HG02973 (cell line): ENCODE data around the gene TICRR.
"Not testable (repeated sequence)": the region's sequence is repeated elsewhere in the genome, so short reads cannot be mapped to it uniquely, and the experiment has no call there.

Experiments
- ATAC-seq: cut with Tn5 transposase; IDR thresholded peaks from one replicate; pipeline ENCODE4 v1.9.1; 2021; ENCODE audit warnings: moderate library complexity; ENCODE audit not compliant: unreplicated experiment

The TICRR gene

GRCh38 chr15:89575146-89575655 lies at the start of gene TICRR:
Gene TICRR, plus strand, starts transcription at chr15:89575469. Its CDS starts 118 bp downstream, at chr15:89575587.
- ATAC-seq = peak; percentile 94

DNA sequence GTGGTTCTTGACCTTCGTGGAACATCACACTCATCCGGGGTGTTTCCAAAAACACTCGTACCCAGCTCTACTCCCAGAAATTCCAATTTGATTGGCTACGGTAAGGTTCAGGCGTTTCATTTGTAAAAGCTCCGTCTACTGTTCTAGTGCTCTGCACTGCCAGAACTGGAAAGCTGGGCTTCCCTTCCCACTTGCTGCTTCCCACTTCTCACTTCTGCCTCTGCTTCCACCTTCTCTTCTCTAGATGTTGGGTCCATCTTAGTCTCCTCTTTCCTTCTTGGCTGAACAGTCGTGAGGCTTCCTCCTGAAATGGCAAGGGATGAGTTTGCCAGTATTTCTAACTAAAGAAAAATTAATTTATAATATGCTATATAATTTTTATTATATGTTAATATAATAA lies 49.1 kb upstream of the TICRR start:
- no peak for ATAC-seq

- ATAC-seq = no peak
Measured at GRCh38 chr15:89526601-89527441, 48.4 kb upstream of the TICRR start.

- no peak for ATAC-seq
Measured at GRCh38 chr15:89528757-89529352, 46.4 kb upstream of the TICRR start.

DNA sequence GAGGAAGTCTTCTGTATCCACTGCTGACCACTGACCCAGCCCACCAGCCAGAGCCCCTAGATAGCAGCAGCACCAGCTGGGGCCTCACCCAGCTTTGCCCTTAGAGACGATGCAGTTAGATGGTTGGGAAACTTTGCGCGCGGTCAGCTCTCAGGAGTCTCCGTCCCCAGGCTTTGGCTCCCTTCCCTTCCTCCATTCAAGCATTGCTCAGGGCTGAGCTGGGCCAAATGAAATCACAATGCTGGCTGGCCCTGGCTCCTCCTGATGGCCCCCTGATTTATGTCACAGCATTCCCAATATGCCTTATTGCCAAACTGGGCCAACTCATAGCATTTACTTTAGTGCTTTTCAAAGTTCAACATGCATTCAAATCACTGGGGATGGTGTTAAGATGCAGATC lies 44.3 kb upstream of the TICRR start:
- no peak for ATAC-seq

DNA sequence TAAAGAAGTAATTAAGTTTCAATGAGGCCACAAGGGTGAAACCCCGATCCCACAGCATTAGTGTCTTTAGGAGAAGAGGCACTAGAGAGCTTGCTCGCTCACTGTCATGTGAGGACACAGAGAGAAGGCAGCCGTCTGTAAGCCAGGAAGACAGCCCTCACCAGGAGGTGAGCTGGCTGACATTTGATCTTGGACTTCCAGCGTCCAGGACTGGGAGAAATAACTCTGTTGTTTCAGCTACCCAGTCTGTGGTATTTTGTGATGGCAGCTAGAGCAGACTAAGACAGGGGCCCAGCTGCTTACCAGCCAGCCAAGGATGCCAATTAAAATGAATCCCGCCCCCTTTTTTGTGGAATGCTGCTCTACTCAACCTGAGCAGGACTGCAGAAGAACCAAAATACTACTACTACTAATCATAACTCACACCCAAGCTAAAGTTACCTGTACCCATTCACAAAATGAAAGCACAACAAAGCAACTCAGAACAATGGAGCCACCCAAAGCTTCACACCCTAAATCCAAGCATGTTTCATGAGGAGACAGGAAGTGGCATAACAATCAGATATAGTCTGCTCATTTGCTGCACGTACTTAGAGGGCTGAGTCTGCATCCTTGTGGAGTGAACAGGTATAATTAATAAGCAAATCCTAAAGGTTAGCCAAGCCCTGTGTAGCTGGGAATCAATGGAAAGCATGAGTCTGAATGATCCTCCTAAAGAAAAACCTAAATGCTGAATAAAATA lies 43.3 kb upstream of the TICRR start:
- ATAC-seq = no peak

GRCh38 chr15:89533861-89534544 lies 41.3 kb upstream of the TICRR start:
- ATAC-seq = no peak

GRCh38 chr15:89539027-89539426 lies 36.2 kb upstream of the TICRR start:
- ATAC-seq = no peak

DNA sequence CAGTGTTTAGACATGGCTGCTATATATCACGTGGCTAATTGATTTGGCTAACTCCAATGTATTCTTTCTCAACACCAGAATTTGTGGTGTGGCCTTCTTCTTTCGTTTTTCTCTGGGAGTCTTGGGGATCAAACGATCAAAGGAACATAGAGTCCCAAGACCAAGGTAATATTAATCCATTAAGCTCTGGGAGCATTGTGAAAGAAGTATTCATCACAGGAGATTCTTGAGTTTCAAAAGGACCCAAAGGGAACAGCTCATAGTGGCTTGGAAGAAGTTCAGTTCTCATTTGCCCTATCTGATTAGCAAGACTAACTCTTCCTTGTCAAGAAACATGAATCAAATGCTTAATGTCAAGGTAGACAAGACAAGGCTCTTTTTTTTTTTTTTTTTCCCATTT lies 32.9 kb upstream of the TICRR start:
- no peak for ATAC-seq

- no peak for ATAC-seq
Measured at GRCh38 chr15:89543389-89543788, 31.9 kb upstream of the TICRR start.

- ATAC-seq = not testable (repeated sequence)
Measured at GRCh38 chr15:89549138-89549537, 26.1 kb upstream of the TICRR start.

- ATAC-seq = no peak
Measured at GRCh38 chr15:89550427-89550826, 24.8 kb upstream of the TICRR start.

DNA sequence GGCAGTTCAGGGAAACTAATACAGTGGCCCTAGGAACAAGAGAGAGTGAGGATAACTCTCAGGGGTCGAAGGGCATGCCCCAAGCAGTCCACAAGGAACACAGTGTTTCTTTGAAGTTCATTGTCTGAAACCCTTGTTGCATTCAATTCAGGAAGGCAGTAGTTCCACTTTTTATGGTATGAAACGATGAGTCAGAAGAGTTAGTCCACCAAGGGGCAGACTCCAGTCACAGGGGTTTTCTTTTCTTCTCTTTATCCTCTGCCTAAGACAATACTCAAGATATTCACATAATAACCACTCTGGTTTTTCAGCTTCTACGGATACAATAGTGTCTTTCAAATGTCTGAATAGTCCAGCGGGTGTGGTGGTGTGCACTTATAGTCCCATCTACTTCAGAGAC lies 23.7 kb upstream of the TICRR start:
- peak; percentile 63 for ATAC-seq

DNA sequence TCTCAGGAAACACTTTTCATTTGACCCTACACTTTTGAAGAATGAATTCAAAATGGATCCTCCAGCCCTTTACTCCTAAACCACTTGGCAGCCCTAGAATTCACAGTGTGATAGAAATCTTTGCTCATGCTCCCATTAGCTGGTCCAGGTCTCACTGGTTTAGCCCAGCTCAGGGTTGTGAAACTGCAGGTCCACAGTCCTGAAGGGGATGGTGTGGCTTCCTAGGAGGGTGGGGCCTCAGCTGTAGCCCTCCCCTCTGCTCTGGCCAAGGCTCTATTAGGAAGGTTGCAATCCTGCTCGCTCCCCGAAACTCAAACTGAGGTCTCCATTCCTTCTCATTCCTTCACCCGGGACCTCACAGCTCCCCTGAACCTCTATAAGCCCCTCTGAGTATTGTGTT lies 21.6 kb upstream of the TICRR start:
- ATAC-seq = no peak

DNA sequence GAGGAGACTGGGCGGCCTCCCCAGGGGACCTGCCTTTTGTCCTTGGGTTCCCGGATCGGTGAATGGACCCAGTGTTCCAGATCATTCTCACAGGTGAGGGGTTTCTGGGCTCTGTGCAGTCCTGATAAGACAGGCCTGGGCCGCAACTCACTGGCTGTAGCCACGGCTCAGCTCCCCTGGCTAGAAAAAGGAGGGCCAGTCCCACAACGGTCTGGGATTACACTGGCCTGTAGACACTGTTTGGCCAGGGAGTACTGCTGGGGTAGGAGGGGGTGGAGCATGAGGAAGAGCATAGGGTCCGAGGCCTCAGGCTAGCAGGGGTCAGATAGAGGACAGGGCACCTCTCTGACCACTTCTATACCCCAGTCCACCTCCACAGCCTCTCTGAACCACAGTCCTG lies 21.0 kb upstream of the TICRR start:
- ATAC-seq = no peak

DNA sequence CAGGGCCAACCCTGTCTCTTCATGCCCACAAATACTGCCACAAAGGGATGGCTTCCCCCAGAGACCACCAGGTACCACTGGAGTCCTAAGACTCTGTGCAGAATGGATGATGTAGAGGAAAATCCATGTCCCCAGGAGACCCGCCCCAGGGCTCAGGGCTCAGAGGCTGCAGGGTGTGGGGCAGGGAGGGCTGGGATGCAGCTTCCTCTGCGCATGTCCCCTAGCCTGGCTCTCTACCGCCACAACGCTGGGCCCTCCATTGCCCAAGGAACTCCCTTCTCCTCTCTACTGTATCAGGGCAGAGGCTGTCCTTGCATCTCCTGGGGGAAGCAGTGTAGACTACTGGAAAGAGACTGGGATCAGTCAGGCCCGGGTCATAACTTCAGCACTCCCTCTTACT lies 19.5 kb upstream of the TICRR start:
- no peak for ATAC-seq

DNA sequence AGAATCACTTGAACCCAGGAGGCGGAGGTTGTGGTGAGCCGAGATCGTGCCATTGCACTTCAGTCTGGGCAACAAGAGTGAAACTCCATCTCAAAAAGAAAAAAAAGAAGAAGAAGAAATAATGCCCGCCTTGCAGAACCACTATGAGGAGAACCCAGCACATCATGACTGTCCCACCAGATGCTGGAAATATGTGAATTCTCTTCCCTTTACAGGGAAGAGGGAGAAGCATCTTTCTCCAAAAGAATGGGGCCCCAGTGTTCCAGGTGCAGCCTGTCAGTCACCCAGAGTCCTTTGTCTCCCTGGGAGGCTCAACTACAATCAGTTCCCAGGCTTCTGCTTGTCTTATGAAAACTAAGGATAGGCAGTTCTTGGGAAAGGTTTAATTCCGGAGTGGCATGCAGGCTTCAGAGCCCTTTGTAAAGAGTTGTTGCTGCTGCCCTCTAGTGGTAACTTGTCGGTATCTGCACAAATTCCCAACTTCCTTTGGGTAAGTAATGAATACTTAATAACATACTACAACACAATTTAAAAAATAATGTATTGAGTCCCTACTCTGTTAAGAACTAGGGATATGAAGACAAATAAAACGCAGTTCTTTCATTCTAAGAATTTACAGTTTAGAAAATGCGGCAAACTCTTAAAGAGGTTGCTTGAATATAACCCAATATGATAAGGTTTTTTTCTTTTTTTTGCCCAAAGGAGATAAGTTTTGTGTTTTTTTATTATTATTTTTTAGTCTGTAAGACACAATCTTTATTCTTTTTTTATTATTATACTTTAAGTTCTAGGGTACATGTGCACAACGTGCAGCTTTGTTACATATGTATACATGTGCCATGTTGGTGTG lies 18.6 kb upstream of the TICRR start:
- ATAC-seq = no peak

DNA sequence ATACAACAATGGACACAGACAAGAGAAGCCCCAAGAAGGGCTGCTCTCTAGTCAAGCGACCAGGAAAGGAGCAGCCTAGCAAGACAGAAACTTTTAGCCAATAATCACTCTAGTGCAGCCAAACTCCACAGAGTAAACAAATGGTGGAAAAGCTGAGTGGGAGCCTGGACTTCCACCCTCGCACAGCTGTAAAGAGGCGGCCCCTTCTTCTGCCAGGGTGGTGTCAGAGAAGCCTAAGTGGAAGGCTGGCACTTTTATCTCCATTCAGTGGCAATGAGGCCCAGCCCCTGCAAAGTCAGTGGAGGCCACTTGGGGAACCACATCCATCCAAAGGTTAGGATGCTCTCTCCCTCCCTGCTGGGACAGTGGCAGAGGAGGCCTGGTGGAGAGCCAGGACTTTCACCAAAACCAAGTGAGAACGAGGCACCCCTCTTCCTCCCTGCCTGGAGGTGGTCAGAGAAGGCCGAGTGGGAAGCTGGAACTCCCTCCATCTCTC lies 15.5 kb upstream of the TICRR start:
- ATAC-seq = no peak

DNA sequence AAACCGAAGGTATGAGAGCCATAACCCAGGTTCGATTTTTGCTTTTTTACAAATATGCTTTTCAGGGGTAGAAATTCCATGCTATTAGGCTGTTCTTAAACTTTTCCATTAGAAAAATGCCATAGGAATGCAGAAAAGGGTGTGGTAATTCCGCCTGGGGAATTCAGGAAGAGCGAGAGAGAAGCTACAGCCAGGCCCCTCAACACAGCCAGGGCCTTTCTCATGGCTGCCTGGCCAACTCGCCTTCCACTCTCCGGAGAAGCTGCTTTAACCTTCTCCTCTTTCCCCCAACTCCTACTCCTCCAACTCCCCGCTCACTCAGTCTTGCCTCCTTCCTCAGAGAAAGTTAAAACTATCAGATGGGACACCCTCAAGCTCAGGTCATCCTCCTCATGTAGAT lies 9.1 kb upstream of the TICRR start:
- no peak for ATAC-seq
